Panc1 (cell line): Measurements from ENCODE around the gene RBM10. TPM values are rescaled to one million over a fixed set of nuclear protein-coding genes. Genes with fewer than 3 reads are reported as not detected.

Source experiments
- ATAC-seq: fragments of 200-7000 bp; cut with Tn5 transposase; 2 replicates; pipeline ENCODE4 v1.9.1; 2020; ENCODE audit warnings: mild to moderate bottlenecking, moderate library complexity
- BruUV-seq: library from RNA; stranded (reverse); fragments of 400-500 nt; replicated peaks from 2 replicates; lab custom pipeline; 2021; lab: Mats Ljungman, UMichigan
- CTCF ChIA-PET: fragments of 300-600 bp; sonication (Branson Sonifier 250); formaldehyde crosslinking; loops from one replicate; lab custom pipeline; 2022; ENCODE audit warnings: antibody characterized with exemption; lab: Charles Lee
- POLR2A ChIA-PET: fragments of 300-600 bp; sonication (Branson Sonifier 250); formaldehyde crosslinking; loops from one replicate; lab custom pipeline; 2022; ENCODE audit warnings: antibody characterized with exemption; lab: Charles Lee
- DNase-seq: peaks from one replicate; pipeline ENCODE4 v3.0.0-alpha.2; 2010; ENCODE audit warnings: low read depth, low spot score
- H3K27ac ChIP-seq: 2 replicates; pipeline ENCODE4 v1.5.1; 2011; ENCODE audit warnings: mild to moderate bottlenecking, low read length, inconsistent platforms
- H3K27me3 ChIP-seq: fragments of 200-500 bp; sonication (Bioruptor generic); 2 replicates; pipeline ENCODE4 v1.6.0; 2014; ENCODE audit warnings: low read length, inconsistent platforms; ENCODE audit not compliant: control insufficient read depth, insufficient read depth
- H3K36me3 ChIP-seq: fragments of 200-500 bp; sonication (Bioruptor generic); 2 replicates; pipeline ENCODE4 v1.5.1; 2014; ENCODE audit warnings: inconsistent platforms, mild to moderate bottlenecking, low read length, moderate library complexity; ENCODE audit not compliant: control insufficient read depth, insufficient read depth
- H3K4me1 ChIP-seq: 2 replicates; pipeline ENCODE4 v1.5.1; 2011; ENCODE audit warnings: inconsistent platforms, mild to moderate bottlenecking, low read length, moderate library complexity; ENCODE audit not compliant: control insufficient read depth, insufficient read depth
- H3K4me3 ChIP-seq, 2 experiments: 2 replicates each; pipeline ENCODE4 v1.5.1; 2011 to 2012; ENCODE audit warnings: low read depth in 2 of 2, low read length in 2 of 2, mild to moderate bottlenecking in 2 of 2, inconsistent platforms in 1 of 2, moderate library complexity in 1 of 2
- H3K9me3 ChIP-seq: fragments of 200-500 bp; sonication (Bioruptor generic); 2 replicates; pipeline ENCODE4 v1.5.1; 2014; ENCODE audit warnings: low read depth, mild to moderate bottlenecking, inconsistent platforms, low read length, moderate library complexity; ENCODE audit not compliant: control insufficient read depth, insufficient read depth
- CTCF ChIP-seq: fragments of 450-650 bp; IDR thresholded peaks from 2 replicates; pipeline ENCODE4 v1.5.1; 2017; ENCODE audit warnings: mild to moderate bottlenecking
- POLR2AphosphoS5 ChIP-seq: IDR thresholded peaks from 2 replicates; pipeline ENCODE4 v1.6.1; 2012; ENCODE audit warnings: mild to moderate bottlenecking, low read depth, low read length, moderate library complexity
- SIN3A ChIP-seq: IDR thresholded peaks from 2 replicates; pipeline ENCODE4 v1.6.1; 2012; ENCODE audit warnings: low read depth, mild to moderate bottlenecking, low read length, moderate library complexity, borderline replicate concordance; ENCODE audit not compliant: insufficient read depth
- TCF7L2 ChIP-seq: IDR thresholded peaks from 2 replicates; pipeline ENCODE4 v1.6.1; 2011; ENCODE audit warnings: mild to moderate bottlenecking, low read depth, low read length, inconsistent platforms
- in situ Hi-C: cut with HindIII; loops from 2 replicates; pipeline ENCODE4 v1.10.0; 2016; ENCODE audit warnings: low sequenced_read_pairs, low pct_unique_long_range_greater_than_20kb
- intact Hi-C: fragments of 100-400 bp; cut with micrococcal nuclease; formaldehyde crosslinking; loops from one replicate; pipeline ENCODE4 v1.10.0; 2022; ENCODE audit not compliant: unreplicated experiment
- total RNA-seq: library from RNA; stranded (reverse); gene quantifications from one replicate; pipeline ENCODE4 v1.2.1, GENCODE V29; 2021; ENCODE audit not compliant: unreplicated experiment
- TF ChIP-seq, protein P1 (sequence below), 2 experiments: IDR thresholded peaks; 2 replicates each; pipeline ENCODE4 v1.6.1; 2011 to 2012; ENCODE audit warnings: low read depth in 2 of 2, control low read depth in 1 of 2, low read length in 1 of 2, mild to moderate bottlenecking in 1 of 2, moderate library complexity in 1 of 2; ENCODE audit not compliant: insufficient read depth in 1 of 2

Gene RBM10
- total RNA-seq, 1 experiment from 2014 or later, result 47.1 TPM

GRCh38 chrX:47194194-47194787 lies 49.3 kb downstream of the RBM10 start:
- H3K36me3 ChIP-seq, result peaks cover 8% of the 10 kb centered on the region
- intact Hi-C loops, result loop anchor here (10.0 kb wide), 2 partner anchors 191 to 331 kb away; no protein-coding TSS in a partner anchor
- H3K9me3 ChIP-seq, result no peaks in the 10 kb centered on the region
- ATAC-seq (no peak), DNase-seq (no peak)
- no peaks in the 10 kb centered on the region for H3K27me3 ChIP-seq
- TSS peak; percentile 81 for BruUV-seq
- no peak for TF ChIP-seq SIN3A
- peak; percentile 8; the same call in 1 of the 2 replicates for TF ChIP-seq POLR2AphosphoS5
- peak overlapping the region; percentile 86 to 96 for H3K4me3 ChIP-seq
- POLR2A ChIA-PET, result no interaction called here
- peaks cover 33% of the 10 kb centered on the region for H3K4me1 ChIP-seq
- H3K27ac ChIP-seq, result peak overlapping the region; percentile 94
- CTCF ChIA-PET, result no interaction called here
- in situ Hi-C loops, result no loop called here

- ChIA-PET POLR2A (no interaction called here), CTCF (no interaction called here)
- H3K27me3 ChIP-seq, result no peaks in the 10 kb centered on the region
- no peaks in the 10 kb centered on the region for H3K9me3 ChIP-seq
- H3K27ac ChIP-seq, result peak overlapping the region; percentile 68
- DNase-seq (no peak), ATAC-seq (no peak)
- H3K4me3 ChIP-seq, result peak overlapping the region; percentile 10 to 14
- intact Hi-C loops, result loop anchor here (10.0 kb wide), 2 partner anchors 189 to 329 kb away; no protein-coding TSS in a partner anchor
- peaks cover 33% of the 10 kb centered on the region for H3K4me1 ChIP-seq
- BruUV-seq, result no TSS peak
- in situ Hi-C loops, result no loop called here
- TF ChIP-seq TCF7L2 (no peak), CTCF (no peak), SIN3A (no peak)
- TF ChIP-seq, protein P1, sequence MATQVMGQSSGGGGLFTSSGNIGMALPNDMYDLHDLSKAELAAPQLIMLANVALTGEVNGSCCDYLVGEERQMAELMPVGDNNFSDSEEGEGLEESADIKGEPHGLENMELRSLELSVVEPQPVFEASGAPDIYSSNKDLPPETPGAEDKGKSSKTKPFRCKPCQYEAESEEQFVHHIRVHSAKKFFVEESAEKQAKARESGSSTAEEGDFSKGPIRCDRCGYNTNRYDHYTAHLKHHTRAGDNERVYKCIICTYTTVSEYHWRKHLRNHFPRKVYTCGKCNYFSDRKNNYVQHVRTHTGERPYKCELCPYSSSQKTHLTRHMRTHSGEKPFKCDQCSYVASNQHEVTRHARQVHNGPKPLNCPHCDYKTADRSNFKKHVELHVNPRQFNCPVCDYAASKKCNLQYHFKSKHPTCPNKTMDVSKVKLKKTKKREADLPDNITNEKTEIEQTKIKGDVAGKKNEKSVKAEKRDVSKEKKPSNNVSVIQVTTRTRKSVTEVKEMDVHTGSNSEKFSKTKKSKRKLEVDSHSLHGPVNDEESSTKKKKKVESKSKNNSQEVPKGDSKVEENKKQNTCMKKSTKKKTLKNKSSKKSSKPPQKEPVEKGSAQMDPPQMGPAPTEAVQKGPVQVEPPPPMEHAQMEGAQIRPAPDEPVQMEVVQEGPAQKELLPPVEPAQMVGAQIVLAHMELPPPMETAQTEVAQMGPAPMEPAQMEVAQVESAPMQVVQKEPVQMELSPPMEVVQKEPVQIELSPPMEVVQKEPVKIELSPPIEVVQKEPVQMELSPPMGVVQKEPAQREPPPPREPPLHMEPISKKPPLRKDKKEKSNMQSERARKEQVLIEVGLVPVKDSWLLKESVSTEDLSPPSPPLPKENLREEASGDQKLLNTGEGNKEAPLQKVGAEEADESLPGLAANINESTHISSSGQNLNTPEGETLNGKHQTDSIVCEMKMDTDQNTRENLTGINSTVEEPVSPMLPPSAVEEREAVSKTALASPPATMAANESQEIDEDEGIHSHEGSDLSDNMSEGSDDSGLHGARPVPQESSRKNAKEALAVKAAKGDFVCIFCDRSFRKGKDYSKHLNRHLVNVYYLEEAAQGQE (IDR thresholded peaks at IDR 0.05; ENCODE audit: insufficient read depth in 1 of 2, low read depth in 2 of 2, low read length in 1 of 2), result no peak
- H3K36me3 ChIP-seq, result peaks cover 10% of the 10 kb centered on the region
Observed at GRCh38 chrX:47196098-47196497, 51.1 kb downstream of the RBM10 start.

DNA sequence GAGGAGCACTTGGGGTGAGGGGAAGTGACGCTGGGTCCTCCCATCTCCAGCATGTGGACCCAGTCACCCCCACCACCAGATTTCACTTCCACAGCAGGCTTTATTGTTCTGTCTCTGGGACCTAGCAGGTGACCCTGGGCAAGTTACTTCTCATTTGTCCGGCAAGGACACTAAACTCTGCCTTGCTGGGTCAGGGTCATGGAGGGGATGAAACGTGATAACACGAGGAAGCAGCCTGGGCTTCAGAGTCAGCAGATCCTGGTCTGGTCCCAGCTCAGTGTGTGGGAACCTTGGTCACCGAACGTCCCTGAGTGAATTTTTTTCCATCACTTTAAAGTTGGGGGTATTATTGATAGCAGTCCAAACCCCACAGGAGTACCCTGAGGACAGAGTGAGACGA lies 52.5 kb downstream of the RBM10 start:
- DNase-seq, result no peak
- Histone ChIP-seq H3K27me3 (no peaks in the 10 kb centered on the region), H3K4me1 (peaks cover 32% of the 10 kb centered on the region), H3K36me3 (peaks cover 14% of the 10 kb centered on the region), H3K27ac (peak overlapping the region; percentile 68; the same call in 1 of the 2 replicates), H3K4me3 (no peak overlapping the region), H3K9me3 (no peaks in the 10 kb centered on the region)
- no peak for ATAC-seq
- TF ChIP-seq POLR2AphosphoS5 (no peak), SIN3A (no peak), CTCF (no peak), TCF7L2 (no peak)
- TF ChIP-seq, protein P1 (IDR thresholded peaks at IDR 0.05; ENCODE audit: insufficient read depth in 1 of 2, low read depth in 2 of 2, low read length in 1 of 2), result no peak
- in situ Hi-C loops (no loop called here), intact Hi-C loops (loop anchor here (10.0 kb wide), 2 partner anchors 187 to 327 kb away; no protein-coding TSS in a partner anchor)
- BruUV-seq, result no TSS peak
- ChIA-PET CTCF (no interaction called here), POLR2A (no interaction called here)
